ENCODE data around the gene CST8.

- TF ChIP-seq, protein P1, sequence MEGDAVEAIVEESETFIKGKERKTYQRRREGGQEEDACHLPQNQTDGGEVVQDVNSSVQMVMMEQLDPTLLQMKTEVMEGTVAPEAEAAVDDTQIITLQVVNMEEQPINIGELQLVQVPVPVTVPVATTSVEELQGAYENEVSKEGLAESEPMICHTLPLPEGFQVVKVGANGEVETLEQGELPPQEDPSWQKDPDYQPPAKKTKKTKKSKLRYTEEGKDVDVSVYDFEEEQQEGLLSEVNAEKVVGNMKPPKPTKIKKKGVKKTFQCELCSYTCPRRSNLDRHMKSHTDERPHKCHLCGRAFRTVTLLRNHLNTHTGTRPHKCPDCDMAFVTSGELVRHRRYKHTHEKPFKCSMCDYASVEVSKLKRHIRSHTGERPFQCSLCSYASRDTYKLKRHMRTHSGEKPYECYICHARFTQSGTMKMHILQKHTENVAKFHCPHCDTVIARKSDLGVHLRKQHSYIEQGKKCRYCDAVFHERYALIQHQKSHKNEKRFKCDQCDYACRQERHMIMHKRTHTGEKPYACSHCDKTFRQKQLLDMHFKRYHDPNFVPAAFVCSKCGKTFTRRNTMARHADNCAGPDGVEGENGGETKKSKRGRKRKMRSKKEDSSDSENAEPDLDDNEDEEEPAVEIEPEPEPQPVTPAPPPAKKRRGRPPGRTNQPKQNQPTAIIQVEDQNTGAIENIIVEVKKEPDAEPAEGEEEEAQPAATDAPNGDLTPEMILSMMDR (IDR thresholded peaks at IDR 0.05) = no peak
- TF ChIP-seq POLR2A (IDR thresholded peaks at IDR 0.05) = no peak
These were observed 11.0 kb downstream of the CST8 start for GRCh38 chr20:23501926-23502325.

Data from Peyer's patch (tissue), 4 donors.